ENCODE measurements around the gene FBXL13. TPM values are rescaled to one million over a fixed set of nuclear protein-coding genes. Genes with fewer than 3 reads are reported as not detected.
"Not testable (repeated sequence)": the region's sequence is repeated elsewhere in the genome, so short reads cannot be mapped to it uniquely, and the experiment has no call there.

The FBXL13 gene
- polyA plus RNA-seq, 1 donor from 2014 or later = 0.57 TPM

GRCh38 chr7:103020876-103021275, 53.7 kb downstream of the FBXL13 start:
- not testable (repeated sequence) for H3K36me3 ChIP-seq (ENCODE audit: insufficient read depth, low read length); H3K9me2 ChIP-seq (ENCODE audit: insufficient read depth, low read length); H3K9ac ChIP-seq (ENCODE audit: low read length); H3F3A ChIP-seq (ENCODE audit: insufficient read depth, low read length, poor library complexity, severe bottlenecking); H3K4me2 ChIP-seq (ENCODE audit: low read length); H4K20me1 ChIP-seq (ENCODE audit: insufficient read depth); H3K27me3 ChIP-seq (ENCODE audit: insufficient read depth, low read depth, low read length); H2AFZ ChIP-seq (ENCODE audit: low read depth, low read length); H3K9me3 ChIP-seq (ENCODE audit: low read length); H3K4me3 ChIP-seq (ENCODE audit: low read length); H3K79me2 ChIP-seq (replicated peaks; ENCODE audit: insufficient read depth, low read length); H3K27ac ChIP-seq (ENCODE audit: low read length)

DNA sequence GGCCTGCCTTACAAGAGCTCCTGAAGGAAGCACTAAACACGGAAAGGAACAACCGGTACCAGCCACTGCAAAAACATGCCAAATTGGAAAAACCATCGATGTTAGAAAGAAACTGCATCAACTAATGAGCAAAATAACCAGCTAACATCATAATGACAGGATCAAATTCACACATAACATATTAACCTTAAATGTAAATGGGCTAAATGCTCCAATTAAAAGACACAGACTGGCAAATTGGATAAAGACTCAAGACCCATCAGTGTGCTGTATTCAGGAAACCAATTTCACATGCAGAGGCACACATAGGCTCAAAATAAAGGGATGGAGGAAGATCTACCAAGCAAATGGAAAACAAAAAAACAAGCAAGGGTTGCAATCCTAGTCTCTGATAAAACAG, 56.3 kb downstream of the FBXL13 start:
- H3K36me3 ChIP-seq (ENCODE audit: insufficient read depth, low read length); H3K79me2 ChIP-seq (replicated peaks; ENCODE audit: insufficient read depth, low read length); H3K4me3 ChIP-seq (ENCODE audit: low read length); H4K20me1 ChIP-seq (ENCODE audit: insufficient read depth); H3K9ac ChIP-seq (ENCODE audit: low read length); H3K9me3 ChIP-seq (ENCODE audit: low read length); H3K27ac ChIP-seq (ENCODE audit: low read length); H3F3A ChIP-seq (ENCODE audit: insufficient read depth, low read length, poor library complexity, severe bottlenecking); H2AFZ ChIP-seq (ENCODE audit: low read depth, low read length); H3K9me2 ChIP-seq (ENCODE audit: insufficient read depth, low read length); H3K4me2 ChIP-seq (ENCODE audit: low read length); H3K27me3 ChIP-seq (ENCODE audit: insufficient read depth, low read depth, low read length): not testable (repeated sequence)

- H3K9me3 ChIP-seq (ENCODE audit: low read length) = no peaks in the 10 kb centered on the region
- H3K27ac ChIP-seq (ENCODE audit: low read length) = no peak overlapping the region
- no peak overlapping the region for H3K9ac ChIP-seq (ENCODE audit: low read length)
- TF ChIP-seq RAD21 (conservative IDR thresholded peaks at IDR 0.05) = no peak
- TF ChIP-seq, protein P1, sequence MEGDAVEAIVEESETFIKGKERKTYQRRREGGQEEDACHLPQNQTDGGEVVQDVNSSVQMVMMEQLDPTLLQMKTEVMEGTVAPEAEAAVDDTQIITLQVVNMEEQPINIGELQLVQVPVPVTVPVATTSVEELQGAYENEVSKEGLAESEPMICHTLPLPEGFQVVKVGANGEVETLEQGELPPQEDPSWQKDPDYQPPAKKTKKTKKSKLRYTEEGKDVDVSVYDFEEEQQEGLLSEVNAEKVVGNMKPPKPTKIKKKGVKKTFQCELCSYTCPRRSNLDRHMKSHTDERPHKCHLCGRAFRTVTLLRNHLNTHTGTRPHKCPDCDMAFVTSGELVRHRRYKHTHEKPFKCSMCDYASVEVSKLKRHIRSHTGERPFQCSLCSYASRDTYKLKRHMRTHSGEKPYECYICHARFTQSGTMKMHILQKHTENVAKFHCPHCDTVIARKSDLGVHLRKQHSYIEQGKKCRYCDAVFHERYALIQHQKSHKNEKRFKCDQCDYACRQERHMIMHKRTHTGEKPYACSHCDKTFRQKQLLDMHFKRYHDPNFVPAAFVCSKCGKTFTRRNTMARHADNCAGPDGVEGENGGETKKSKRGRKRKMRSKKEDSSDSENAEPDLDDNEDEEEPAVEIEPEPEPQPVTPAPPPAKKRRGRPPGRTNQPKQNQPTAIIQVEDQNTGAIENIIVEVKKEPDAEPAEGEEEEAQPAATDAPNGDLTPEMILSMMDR (IDR thresholded peaks at IDR 0.05; ENCODE audit: poor library complexity, severe bottlenecking) = no peak
- no peak overlapping the region for H3K4me3 ChIP-seq (ENCODE audit: low read length)
- no peak overlapping the region for H3K4me2 ChIP-seq (ENCODE audit: low read length)
- no peaks in the 10 kb centered on the region for H3K79me2 ChIP-seq (replicated peaks; ENCODE audit: insufficient read depth, low read length)
- H4K20me1 ChIP-seq (ENCODE audit: insufficient read depth) = no peaks in the 10 kb centered on the region
- H3K9me2 ChIP-seq (ENCODE audit: insufficient read depth, low read length) = no peaks in the 10 kb centered on the region
- H3F3A ChIP-seq (ENCODE audit: insufficient read depth, low read length, poor library complexity, severe bottlenecking) = no peaks in the 10 kb centered on the region
- no peaks in the 10 kb centered on the region for H3K27me3 ChIP-seq (ENCODE audit: insufficient read depth, low read depth, low read length)
- H3K36me3 ChIP-seq (ENCODE audit: insufficient read depth, low read length) = no peaks in the 10 kb centered on the region
- H2AFZ ChIP-seq (ENCODE audit: low read depth, low read length) = no peak overlapping the region
Observed at GRCh38 chr7:103011650-103012049, 62.9 kb downstream of the FBXL13 start.

- Histone ChIP-seq H3F3A (ENCODE audit: insufficient read depth, low read length, poor library complexity, severe bottlenecking) (no peaks in the 10 kb centered on the region), H3K27ac (ENCODE audit: low read length) (no peak overlapping the region), H3K79me2 (replicated peaks; ENCODE audit: insufficient read depth, low read length) (no peaks in the 10 kb centered on the region), H3K36me3 (ENCODE audit: insufficient read depth, low read length) (no peaks in the 10 kb centered on the region), H2AFZ (ENCODE audit: low read depth, low read length) (no peak overlapping the region), H3K9me2 (ENCODE audit: insufficient read depth, low read length) (no peaks in the 10 kb centered on the region), H3K4me3 (ENCODE audit: low read length) (no peak overlapping the region), H3K9ac (ENCODE audit: low read length) (no peak overlapping the region), H3K9me3 (ENCODE audit: low read length) (no peaks in the 10 kb centered on the region), H4K20me1 (ENCODE audit: insufficient read depth) (no peaks in the 10 kb centered on the region), H3K4me2 (ENCODE audit: low read length) (no peak overlapping the region), H3K27me3 (ENCODE audit: insufficient read depth, low read depth, low read length) (no peaks in the 10 kb centered on the region)
- TF ChIP-seq POLR2AphosphoS5 (IDR thresholded peaks at IDR 0.05) (no peak), TAF1 (IDR thresholded peaks at IDR 0.05; ENCODE audit: low read depth) (no peak), SMC3 (conservative IDR thresholded peaks at IDR 0.05; ENCODE audit: poor library complexity) (no peak), EP300 (conservative IDR thresholded peaks at IDR 0.05; ENCODE audit: poor library complexity, severe bottlenecking) (no peak), EZH2 (IDR thresholded peaks at IDR 0.05; ENCODE audit: borderline replicate concordance, insufficient read depth, low read length, poor library complexity, severe bottlenecking) (no peak), RAD21 (conservative IDR thresholded peaks at IDR 0.05) (no peak), MXI1 (conservative IDR thresholded peaks at IDR 0.05; ENCODE audit: poor library complexity, severe bottlenecking) (no peak)
- TF ChIP-seq, protein P1 (IDR thresholded peaks at IDR 0.05; ENCODE audit: poor library complexity, severe bottlenecking) = no peak
- TF ChIP-seq, protein P2, sequence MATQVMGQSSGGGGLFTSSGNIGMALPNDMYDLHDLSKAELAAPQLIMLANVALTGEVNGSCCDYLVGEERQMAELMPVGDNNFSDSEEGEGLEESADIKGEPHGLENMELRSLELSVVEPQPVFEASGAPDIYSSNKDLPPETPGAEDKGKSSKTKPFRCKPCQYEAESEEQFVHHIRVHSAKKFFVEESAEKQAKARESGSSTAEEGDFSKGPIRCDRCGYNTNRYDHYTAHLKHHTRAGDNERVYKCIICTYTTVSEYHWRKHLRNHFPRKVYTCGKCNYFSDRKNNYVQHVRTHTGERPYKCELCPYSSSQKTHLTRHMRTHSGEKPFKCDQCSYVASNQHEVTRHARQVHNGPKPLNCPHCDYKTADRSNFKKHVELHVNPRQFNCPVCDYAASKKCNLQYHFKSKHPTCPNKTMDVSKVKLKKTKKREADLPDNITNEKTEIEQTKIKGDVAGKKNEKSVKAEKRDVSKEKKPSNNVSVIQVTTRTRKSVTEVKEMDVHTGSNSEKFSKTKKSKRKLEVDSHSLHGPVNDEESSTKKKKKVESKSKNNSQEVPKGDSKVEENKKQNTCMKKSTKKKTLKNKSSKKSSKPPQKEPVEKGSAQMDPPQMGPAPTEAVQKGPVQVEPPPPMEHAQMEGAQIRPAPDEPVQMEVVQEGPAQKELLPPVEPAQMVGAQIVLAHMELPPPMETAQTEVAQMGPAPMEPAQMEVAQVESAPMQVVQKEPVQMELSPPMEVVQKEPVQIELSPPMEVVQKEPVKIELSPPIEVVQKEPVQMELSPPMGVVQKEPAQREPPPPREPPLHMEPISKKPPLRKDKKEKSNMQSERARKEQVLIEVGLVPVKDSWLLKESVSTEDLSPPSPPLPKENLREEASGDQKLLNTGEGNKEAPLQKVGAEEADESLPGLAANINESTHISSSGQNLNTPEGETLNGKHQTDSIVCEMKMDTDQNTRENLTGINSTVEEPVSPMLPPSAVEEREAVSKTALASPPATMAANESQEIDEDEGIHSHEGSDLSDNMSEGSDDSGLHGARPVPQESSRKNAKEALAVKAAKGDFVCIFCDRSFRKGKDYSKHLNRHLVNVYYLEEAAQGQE (IDR thresholded peaks at IDR 0.05; ENCODE audit: borderline replicate concordance) = no peak
Observed at GRCh38 chr7:103010211-103010610, 64.4 kb downstream of the FBXL13 start.

Data from neural cell (in vitro differentiated cells).